Gastroesophageal sphincter (tissue), 4 donors: Measurements from ENCODE around the gene FAU. TPM values are rescaled to one million over a fixed set of nuclear protein-coding genes. Genes with fewer than 3 reads are reported as not detected.

Source experiments
- ATAC-seq: fragments of 150-250 bp; one replicate; pipeline ENCODE4 v1.9.1; 2016; ENCODE audit warnings: mild to moderate bottlenecking, moderate library complexity
- H3K27ac ChIP-seq, 4 donors: fragments of 200-600 bp; sonication (generic) in 3 of 4; 1 replicate in 3 of 4; 2 replicates in 1 of 4; pipeline ENCODE4 v1.5.1; 2016 to 2019
- H3K27me3 ChIP-seq: fragments of 200-600 bp; sonication (generic); one replicate; pipeline ENCODE4 v1.5.1; 2019
- H3K36me3 ChIP-seq, 2 donors: fragments of 200-600 bp; sonication (generic); one replicate each; pipeline ENCODE4 v1.5.1; 2019; ENCODE audit warnings: control low read depth in 1 of 2
- H3K4me1 ChIP-seq, 3 donors: fragments of 200-600 bp; sonication (generic); 1 replicate in 2 of 3; 2 replicates in 1 of 3; pipeline ENCODE4 v1.5.1; 2016 to 2019; ENCODE audit warnings: control low read depth in 2 of 3
- H3K4me3 ChIP-seq, 2 donors: fragments of 200-600 bp; sonication (generic); one replicate each; pipeline ENCODE4 v1.5.1; 2019; ENCODE audit warnings: mild to moderate bottlenecking in 1 of 2, moderate library complexity in 1 of 2
- H3K9me3 ChIP-seq, 3 donors: fragments of 200-600 bp; sonication (generic); one replicate each; pipeline ENCODE4 v1.5.1; 2017 to 2019; ENCODE audit warnings: control low read depth in 2 of 3
- EP300 ChIP-seq: sonication (generic); formaldehyde crosslinking; IDR thresholded peaks from one replicate; pipeline ENCODE4 v1.6.1; 2017; ENCODE audit warnings: antibody characterized with exemption, mild to moderate bottlenecking
- POLR2A ChIP-seq, 2 donors: fragments of 450-650 bp; IDR thresholded peaks; one replicate each; pipeline ENCODE4 v1.6.1; 2017; ENCODE audit warnings: antibody characterized with exemption in 2 of 2, mild to moderate bottlenecking in 2 of 2, moderate library complexity in 1 of 2
- POLR2AphosphoS5 ChIP-seq: sonication (generic); formaldehyde crosslinking; IDR thresholded peaks from one replicate; pipeline ENCODE4 v1.6.1; 2017; ENCODE audit warnings: antibody characterized with exemption
- WGBS, 2 donors: methylation state at CpG; one replicate each; pipeline ENCODE4 v1.1.5; 2018; ENCODE audit warnings: low coverage in 1 of 2; 5-methylcytosine and 5-hydroxymethylcytosine counted together
- total RNA-seq, 4 donors: library from RNA; depleted of rRNA; stranded (reverse); fragments of >200 nt; gene quantifications; one replicate each; pipeline ENCODE4 v1.1.0, GENCODE V29; 2016
- TF ChIP-seq, protein P1 (sequence below), 4 experiments: fragments of 200-600 bp in 2 of 4; fragments of 450-650 bp in 2 of 4; sonication (generic) in 1 of 4; IDR thresholded peaks; one replicate each; pipeline ENCODE4 v1.5.1; 2017 to 2019; ENCODE audit warnings: antibody characterized with exemption in 4 of 4, mild to moderate bottlenecking in 2 of 4, moderate library complexity in 2 of 4

Gene FAU
- total RNA-seq, 4 donors from 2014 or later, result 464 to 971 (median 566) TPM

DNA sequence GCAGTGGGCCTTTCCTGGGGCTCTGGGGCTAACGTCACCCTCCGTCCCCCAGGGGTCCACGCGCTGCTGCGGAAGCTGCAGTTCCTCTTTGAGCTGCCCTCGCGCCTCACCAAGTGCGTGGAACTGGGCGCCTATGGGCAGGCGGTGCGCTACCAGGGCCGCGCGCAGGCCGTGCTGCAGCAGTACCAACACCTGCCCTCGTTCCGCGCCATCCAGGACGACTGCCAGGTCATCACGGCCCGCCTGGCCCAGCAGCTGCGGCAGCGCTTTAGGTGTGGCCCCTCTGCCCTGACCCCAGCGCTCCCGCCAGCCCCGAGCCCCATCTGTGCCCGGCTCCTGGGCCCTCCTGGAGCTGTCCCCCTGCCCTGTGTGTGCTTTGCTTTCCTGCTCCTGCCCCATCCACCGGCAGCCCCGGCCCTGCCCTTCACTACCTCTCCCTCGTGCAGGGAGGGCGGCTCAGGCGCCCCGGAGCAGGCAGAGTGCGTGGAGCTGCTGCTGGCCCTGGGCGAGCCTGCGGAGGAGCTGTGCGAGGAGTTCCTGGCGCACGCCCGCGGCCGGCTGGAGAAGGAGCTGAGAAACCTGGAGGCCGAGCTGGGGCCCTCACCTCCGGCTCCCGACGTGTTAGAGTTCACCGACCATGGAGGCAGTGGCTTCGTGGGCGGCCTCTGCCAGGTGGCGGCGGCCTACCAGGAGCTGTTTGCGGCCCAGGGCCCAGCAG is 14.0 kb downstream of the FAU start:
- no CpG with 5 or more reads among the region's 52 CpGs for WGBS, 2 donors
- no peaks in the 10 kb centered on the region for H3K9me3 ChIP-seq
- TF ChIP-seq POLR2AphosphoS5, result no peak
- no peak for TF ChIP-seq POLR2A (IDR thresholded peaks at IDR 0.05)
- TF ChIP-seq EP300, result no peak
- no peak overlapping the region for H3K4me3 ChIP-seq
- H3K4me1 ChIP-seq, result peaks cover 2 to 42% (median 15%) of the 10 kb centered on the region in 3 donors
- no peak for ATAC-seq
- H3K27me3 ChIP-seq, result no peaks in the 10 kb centered on the region
- H3K27ac ChIP-seq, result no peak overlapping the region
- peaks cover 0 to 56% of the 10 kb centered on the region in 2 donors for H3K36me3 ChIP-seq

DNA sequence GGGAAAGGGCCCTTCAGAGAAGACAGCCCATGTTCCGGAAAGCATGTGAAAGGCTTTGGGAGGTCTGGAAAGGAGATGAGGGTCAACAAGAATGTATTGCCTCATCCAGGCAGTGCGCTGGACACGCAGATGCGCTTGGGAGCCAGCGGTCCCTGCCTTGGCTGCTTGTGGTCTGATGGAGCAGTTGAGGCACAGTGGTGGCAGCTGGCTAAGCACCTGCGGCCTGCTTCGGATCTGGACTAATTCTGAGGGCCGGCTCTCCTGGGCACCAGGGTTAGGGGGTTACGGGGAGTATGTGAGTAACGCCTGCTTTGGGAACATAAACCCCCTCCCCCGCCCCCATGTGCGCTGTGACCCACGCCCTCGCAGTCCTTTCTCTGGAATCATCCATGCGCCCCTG is 14.9 kb downstream of the FAU start:
- H3K27me3 ChIP-seq, result no peaks in the 10 kb centered on the region
- no peak for ATAC-seq
- no peaks in the 10 kb centered on the region for H3K9me3 ChIP-seq
- no peak overlapping the region for H3K4me3 ChIP-seq
- H3K27ac ChIP-seq, result no peak overlapping the region
- TF ChIP-seq EP300 (no peak), POLR2AphosphoS5 (no peak), POLR2A (IDR thresholded peaks at IDR 0.05) (no peak)
- TF ChIP-seq, protein P1, sequence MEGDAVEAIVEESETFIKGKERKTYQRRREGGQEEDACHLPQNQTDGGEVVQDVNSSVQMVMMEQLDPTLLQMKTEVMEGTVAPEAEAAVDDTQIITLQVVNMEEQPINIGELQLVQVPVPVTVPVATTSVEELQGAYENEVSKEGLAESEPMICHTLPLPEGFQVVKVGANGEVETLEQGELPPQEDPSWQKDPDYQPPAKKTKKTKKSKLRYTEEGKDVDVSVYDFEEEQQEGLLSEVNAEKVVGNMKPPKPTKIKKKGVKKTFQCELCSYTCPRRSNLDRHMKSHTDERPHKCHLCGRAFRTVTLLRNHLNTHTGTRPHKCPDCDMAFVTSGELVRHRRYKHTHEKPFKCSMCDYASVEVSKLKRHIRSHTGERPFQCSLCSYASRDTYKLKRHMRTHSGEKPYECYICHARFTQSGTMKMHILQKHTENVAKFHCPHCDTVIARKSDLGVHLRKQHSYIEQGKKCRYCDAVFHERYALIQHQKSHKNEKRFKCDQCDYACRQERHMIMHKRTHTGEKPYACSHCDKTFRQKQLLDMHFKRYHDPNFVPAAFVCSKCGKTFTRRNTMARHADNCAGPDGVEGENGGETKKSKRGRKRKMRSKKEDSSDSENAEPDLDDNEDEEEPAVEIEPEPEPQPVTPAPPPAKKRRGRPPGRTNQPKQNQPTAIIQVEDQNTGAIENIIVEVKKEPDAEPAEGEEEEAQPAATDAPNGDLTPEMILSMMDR (IDR thresholded peaks at IDR 0.05), result no peak
- H3K36me3 ChIP-seq, result peaks cover 0 to 61% of the 10 kb centered on the region in 2 donors
- 98% methylated on average over 7 of the region's 15 CpGs; no CpG with 5 or more reads in 1 of the 2 donors for WGBS, 2 donors
- peaks cover 0 to 42% (median 6%) of the 10 kb centered on the region in 3 donors for H3K4me1 ChIP-seq

DNA sequence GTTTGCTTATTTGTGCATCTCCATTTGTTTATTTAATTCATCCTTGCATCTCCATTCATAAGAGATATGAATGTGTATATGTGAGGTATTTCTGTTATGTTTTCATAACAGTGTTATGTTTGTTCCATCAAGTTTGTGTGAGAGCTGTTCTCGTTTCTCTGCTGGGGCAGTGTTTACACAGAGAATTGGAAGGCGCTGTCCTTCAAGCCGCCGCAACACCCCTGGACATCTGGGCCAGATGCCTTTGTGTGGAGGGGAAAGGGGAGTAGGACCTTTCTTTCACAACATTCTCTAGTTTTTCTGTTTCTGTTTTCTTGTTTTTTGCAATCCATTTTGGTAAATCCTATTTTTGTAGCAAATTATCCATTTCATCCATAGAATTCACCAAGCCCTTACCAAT is 17.3 kb downstream of the FAU start:
- Histone ChIP-seq H3K27ac (no peak overlapping the region), H3K36me3 (peaks cover 0 to 60% of the 10 kb centered on the region in 2 donors), H3K9me3 (no peaks in the 10 kb centered on the region), H3K4me1 (peaks cover 0 to 31% (median 0%) of the 10 kb centered on the region in 3 donors), H3K4me3 (no peak overlapping the region), H3K27me3 (no peaks in the 10 kb centered on the region)
- TF ChIP-seq, protein P1 (IDR thresholded peaks at IDR 0.05), result no peak
- TF ChIP-seq POLR2AphosphoS5, result no peak
- TF ChIP-seq POLR2A (IDR thresholded peaks at IDR 0.05), result no peak
- TF ChIP-seq EP300, result no peak
- 73 to 100% methylated on average over 1 to 4 of the region's 4 CpGs for WGBS, 2 donors
- ATAC-seq, result no peak

GRCh38 chr11:65103476-65103875 is 18.5 kb downstream of the FAU start:
- peaks cover 0 to 59% of the 10 kb centered on the region in 2 donors for H3K36me3 ChIP-seq
- H3K27ac ChIP-seq, result no peak overlapping the region
- no peaks in the 10 kb centered on the region for H3K27me3 ChIP-seq
- peaks cover 0 to 31% (median 0%) of the 10 kb centered on the region in 3 donors for H3K4me1 ChIP-seq
- H3K4me3 ChIP-seq, result no peak overlapping the region
- no peaks in the 10 kb centered on the region for H3K9me3 ChIP-seq
- TF ChIP-seq POLR2AphosphoS5 (no peak), POLR2A (IDR thresholded peaks at IDR 0.05) (no peak), EP300 (no peak)
- TF ChIP-seq, protein P1 (IDR thresholded peaks at IDR 0.05), result no peak
- no peak for ATAC-seq

DNA sequence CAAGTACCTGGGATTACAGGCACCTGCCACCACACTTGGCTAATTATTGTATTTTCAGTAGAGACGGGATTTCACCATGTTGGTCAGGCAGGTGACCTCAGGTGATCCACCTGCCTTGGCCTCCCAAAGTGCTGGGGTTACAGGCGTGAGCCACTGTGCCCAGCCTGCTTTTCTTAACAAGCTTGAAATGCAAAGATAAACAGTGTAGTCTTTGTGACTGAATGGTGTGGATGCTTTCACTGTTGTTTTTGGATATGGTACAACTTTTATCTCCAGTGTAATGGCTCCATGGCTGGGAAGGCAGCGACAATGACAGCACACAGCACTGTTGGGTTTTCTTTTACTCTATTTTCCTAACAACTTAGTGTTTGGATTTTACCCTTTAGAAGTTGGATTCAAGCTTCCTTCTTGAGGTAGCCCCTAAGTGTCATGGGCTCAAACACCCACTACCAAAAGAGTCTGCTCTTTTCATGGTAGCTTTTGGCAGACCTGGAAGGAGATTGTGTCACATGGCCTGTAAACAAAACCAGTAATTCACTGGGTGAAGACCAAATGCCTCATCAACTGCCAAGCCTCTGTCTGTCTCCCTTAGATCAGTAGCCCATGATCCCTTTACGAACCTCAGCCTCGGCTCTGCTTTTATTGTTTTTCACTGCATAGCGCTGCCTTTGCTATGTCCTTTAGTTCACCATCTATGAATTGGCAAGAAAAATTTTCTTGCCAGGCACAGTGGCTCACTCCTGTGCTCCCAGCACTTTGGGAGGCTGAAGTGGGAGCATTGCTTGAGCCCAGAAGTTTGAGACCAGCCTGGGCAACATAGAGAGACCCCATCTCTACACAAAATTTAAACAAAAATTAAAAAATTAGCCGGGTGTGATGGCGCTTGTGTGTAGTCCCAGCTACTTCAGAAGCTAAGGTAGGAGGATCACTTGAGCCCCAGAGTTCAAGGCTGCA is 19.5 kb downstream of the FAU start:
- 60 to 73% methylated on average over 3 to 6 of the region's 8 CpGs for WGBS, 2 donors
- TF ChIP-seq POLR2A (IDR thresholded peaks at IDR 0.05) (no peak), EP300 (no peak), POLR2AphosphoS5 (no peak)
- TF ChIP-seq, protein P1 (IDR thresholded peaks at IDR 0.05), result no peak
- peaks cover 0 to 42% (median 2%) of the 10 kb centered on the region in 3 donors for H3K4me1 ChIP-seq
- no peak for ATAC-seq
- peaks cover 0 to 59% of the 10 kb centered on the region in 2 donors for H3K36me3 ChIP-seq
- no peak overlapping the region for H3K27ac ChIP-seq
- no peaks in the 10 kb centered on the region for H3K27me3 ChIP-seq
- no peak overlapping the region for H3K4me3 ChIP-seq
- no peaks in the 10 kb centered on the region for H3K9me3 ChIP-seq
